Endometrium (tissue), 2 donors: ENCODE results near the gene SMARCA5.
"Not testable (repeated sequence)": the region's sequence is repeated elsewhere in the genome, so short reads cannot be mapped to it uniquely, and the experiment has no call there.

Experiments used
- FAIRE-seq: peaks from 2 replicates; lab custom pipeline; 2012; peaks lifted over from hg19 to GRCh38; lab: Jason Lieb, UNC
- donor health status: control.
- donor health status: control.

The SMARCA5 gene, protein sequence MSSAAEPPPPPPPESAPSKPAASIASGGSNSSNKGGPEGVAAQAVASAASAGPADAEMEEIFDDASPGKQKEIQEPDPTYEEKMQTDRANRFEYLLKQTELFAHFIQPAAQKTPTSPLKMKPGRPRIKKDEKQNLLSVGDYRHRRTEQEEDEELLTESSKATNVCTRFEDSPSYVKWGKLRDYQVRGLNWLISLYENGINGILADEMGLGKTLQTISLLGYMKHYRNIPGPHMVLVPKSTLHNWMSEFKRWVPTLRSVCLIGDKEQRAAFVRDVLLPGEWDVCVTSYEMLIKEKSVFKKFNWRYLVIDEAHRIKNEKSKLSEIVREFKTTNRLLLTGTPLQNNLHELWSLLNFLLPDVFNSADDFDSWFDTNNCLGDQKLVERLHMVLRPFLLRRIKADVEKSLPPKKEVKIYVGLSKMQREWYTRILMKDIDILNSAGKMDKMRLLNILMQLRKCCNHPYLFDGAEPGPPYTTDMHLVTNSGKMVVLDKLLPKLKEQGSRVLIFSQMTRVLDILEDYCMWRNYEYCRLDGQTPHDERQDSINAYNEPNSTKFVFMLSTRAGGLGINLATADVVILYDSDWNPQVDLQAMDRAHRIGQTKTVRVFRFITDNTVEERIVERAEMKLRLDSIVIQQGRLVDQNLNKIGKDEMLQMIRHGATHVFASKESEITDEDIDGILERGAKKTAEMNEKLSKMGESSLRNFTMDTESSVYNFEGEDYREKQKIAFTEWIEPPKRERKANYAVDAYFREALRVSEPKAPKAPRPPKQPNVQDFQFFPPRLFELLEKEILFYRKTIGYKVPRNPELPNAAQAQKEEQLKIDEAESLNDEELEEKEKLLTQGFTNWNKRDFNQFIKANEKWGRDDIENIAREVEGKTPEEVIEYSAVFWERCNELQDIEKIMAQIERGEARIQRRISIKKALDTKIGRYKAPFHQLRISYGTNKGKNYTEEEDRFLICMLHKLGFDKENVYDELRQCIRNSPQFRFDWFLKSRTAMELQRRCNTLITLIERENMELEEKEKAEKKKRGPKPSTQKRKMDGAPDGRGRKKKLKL

GRCh38 chr4:143513314-143514168 is at the start of gene SMARCA5:
Gene SMARCA5, plus strand, starts transcription at chr4:143513702. Its CDS starts 223 bp downstream, at chr4:143513925.
- peak; percentile 98 for FAIRE-seq

GRCh38 chr4:143473334-143474126 is 40.0 kb upstream of the SMARCA5 start:
- FAIRE-seq = no peak

- FAIRE-seq = no peak
Measured at GRCh38 chr4:143477487-143477886, 36.0 kb upstream of the SMARCA5 start.

GRCh38 chr4:143481361-143481760 is 32.1 kb upstream of the SMARCA5 start:
- no peak for FAIRE-seq

DNA sequence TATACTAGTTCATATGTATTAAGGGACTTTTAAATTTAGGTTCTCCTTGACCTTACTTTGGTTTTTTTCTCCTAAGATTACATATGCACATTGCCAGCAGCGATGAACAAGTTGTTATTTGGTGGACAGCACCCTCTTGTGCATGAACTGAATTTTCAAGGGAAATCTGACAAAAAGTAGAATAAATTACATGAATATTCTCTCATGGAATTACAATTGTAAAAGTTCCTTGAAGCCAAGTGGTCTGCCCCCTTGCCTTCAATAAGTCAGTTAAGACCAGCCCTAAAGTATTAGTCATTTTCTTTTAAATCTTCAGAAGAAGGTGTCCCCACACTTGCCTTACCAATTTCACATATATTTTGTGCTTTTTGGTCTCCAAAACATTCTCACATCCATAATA is 30.7 kb upstream of the SMARCA5 start:
- peak; percentile 88 for FAIRE-seq

- no peak for FAIRE-seq
Measured at GRCh38 chr4:143486314-143486713, 27.2 kb upstream of the SMARCA5 start.

DNA sequence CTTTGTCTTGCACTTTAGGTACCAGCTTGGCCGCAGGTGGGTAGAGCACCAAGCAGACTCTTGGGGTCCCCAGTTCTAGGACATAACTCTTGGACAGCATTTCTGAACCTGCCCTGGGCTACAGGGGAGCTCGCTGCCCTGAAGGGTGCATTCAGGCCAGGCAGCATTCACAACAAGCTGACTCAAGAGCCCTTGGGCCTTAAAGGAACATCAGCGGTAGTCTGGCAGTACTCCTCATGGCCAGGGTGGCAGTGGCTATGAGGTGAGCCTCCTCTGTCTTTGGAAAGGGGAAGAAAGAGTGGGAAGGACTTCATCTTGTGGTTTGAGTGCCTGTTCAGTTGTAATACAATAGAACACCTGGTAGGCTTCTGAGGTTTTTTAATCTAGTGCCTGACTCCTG is 24.8 kb upstream of the SMARCA5 start:
- no peak for FAIRE-seq

DNA sequence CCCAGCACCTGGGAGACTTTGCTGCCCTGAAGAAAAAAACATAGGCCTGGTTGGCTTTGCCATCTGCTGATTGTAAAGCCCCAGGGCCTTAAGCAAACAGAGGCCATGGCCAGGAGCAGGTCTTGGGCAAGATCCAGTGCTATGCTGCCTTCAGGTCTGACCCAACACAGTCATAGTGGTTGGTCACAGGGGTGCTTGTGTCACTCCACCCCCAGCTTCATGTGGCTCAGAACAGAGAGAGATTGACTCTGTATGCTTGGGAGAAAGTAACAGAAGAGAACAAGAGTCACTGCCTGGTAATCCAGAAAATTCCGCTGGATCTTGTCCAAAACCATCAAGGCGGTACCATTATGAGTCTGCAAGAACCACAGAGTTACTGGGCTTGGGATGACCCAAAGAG is 24.4 kb upstream of the SMARCA5 start:
- no peak for FAIRE-seq

DNA sequence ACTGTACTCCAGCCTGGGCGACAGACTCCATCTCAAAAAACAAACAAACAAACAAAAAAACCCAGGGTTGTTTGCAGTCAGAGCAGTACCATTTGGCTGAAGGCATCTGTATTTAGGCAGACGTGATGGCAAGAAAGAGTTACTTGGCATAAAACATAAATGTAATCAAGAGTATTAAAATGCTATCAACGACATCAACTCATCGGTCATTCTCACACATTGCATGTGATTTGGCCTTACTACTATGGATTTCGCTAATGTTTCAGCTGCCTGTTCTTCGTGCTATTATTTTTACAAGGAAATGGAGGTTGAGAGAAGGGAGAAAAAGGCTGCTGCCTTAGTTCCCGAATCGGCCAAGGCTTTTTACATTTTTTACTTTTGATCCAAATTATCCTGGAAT is 15.5 kb upstream of the SMARCA5 start:
- no peak for FAIRE-seq

DNA sequence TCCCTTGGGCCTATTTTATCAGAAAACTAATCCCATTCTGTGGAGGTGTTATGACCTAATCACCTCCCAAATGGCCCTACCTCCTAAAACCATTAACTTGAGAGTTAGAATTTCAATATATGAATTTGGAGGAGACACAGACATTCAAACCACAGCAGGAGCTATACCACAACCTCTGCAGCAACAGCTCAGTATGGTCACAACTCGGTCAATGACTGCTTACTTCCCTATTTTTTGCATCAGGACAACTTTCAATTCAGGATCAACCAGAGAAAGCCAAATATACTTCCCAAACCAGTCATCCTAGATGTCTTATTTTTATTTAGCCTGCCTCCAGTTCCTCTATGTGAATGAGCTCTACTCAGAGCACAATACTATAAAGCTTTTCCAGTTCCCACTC is 11.3 kb upstream of the SMARCA5 start:
- FAIRE-seq = no peak

DNA sequence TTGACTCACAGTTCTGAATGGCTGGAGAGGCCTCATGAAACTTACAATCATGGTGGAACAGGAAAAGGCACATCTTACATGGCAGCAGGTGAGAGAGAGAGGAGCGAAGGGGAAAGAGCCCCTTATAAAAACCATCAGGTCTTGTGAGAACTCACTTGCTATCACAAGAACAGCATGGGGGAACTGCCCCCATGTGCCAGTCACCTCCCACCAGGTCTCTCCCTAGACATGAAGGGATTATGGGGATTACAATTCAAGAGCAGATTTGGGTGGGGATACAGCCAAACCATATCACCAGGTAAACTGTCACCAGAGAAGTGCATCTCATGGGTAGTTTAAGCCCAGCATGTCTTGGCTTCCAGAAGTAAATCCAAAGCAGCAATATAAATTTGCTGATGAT is 7.5 kb upstream of the SMARCA5 start:
- no peak for FAIRE-seq

GRCh38 chr4:143511906-143512305 is 1.6 kb upstream of the SMARCA5 start:
- FAIRE-seq = no peak

DNA sequence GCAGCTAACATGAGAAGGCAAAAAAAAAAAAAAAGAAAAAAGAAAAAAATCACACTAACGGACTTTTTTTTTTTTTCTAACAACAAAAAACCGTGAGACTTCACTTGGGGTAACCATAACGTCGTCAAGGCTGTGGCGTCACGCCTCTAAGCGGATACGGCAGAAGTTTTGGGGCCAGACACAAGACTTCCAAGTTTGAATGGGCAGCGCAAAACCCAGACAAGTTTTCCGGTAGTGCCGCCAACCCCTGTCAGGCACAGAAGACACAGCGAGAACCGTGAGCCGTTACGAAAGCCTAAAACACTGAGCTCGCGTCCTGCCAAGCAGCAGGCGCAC is 556 bp upstream of the SMARCA5 start:
- no peak for FAIRE-seq

DNA sequence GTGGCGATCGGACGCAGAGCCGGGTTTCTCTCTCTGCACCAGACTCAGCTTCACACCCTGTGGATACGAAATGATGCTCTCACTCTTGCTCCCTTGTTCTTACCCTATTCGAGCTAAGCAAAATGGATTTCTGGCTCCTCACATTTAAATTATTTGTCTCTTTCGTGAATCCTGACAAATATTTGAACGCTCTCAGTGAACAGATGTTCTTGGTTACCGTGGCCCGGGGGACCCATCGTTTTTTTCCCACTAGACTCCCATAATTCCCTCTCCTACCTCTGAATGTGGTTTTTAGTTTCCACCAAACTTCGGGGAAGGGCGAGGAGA is 630 bp downstream of the SMARCA5 start:
- FAIRE-seq = no peak

- FAIRE-seq = no peak
Measured at GRCh38 chr4:143514497-143514896, 995 bp downstream of the SMARCA5 start.

GRCh38 chr4:143514901-143515300 is 1.4 kb downstream of the SMARCA5 start:
- FAIRE-seq = no peak

DNA sequence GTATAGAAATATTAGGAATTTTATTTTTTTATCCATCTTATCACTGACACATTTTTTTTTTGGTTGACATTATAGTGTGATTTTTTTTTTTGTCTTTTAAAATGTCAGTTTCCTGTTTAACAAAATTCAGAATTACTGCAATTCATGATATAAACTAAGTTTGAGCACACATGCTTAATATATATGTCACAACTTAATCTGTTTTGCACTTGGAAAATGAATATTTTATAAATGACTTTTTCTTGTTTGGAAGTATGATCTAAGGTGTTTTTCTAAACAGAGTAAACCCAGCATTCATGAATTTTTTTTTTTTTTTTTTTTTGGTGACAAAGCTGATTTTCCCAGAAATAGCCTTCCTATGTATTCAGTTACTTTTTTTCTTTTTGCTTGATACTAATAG is 2.4 kb downstream of the SMARCA5 start:
- FAIRE-seq = peak; percentile 79

- FAIRE-seq = no peak
Measured at GRCh38 chr4:143517764-143518163, 4.3 kb downstream of the SMARCA5 start.

DNA sequence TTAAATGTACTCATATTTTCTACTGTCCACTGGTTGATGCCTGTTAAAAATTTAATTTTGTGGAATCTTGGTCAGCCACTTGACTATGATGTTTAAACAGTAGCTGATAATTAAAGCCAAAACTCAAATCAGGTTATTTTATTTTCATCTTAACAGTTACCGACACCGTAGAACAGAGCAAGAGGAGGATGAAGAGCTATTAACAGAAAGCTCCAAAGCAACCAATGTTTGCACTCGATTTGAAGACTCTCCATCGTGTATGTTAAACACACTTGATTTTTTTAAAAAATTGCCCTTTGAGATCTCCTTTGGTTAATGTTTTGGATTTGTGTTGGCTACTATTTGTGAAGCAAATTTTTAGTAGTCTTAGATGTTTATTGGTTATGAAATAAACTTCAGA is 10.7 kb downstream of the SMARCA5 start:
- no peak for FAIRE-seq

DNA sequence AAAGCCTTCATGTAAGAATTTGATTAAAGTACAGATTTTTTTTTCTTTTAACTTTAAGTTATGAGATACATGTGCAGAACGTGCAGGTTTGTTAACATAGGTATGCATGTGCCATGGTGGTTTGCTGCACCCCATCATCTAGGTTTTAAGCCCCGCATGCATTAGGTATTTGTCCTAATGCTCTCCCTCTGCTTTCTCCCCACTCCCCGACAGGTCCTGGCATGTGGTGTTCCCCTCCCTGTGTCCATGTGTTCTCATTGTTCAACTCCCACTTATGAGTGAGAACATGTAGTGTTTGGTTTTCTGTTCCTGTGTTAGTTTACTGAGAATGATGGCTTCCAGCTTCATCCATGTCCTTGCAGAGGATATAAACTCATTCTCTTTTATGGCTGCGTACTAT is 14.5 kb downstream of the SMARCA5 start:
- not testable (repeated sequence) for FAIRE-seq

GRCh38 chr4:143531380-143531779 is 17.9 kb downstream of the SMARCA5 start:
- no peak for FAIRE-seq
